ENCODE results near the gene B4GALT2.

GRCh38 chr1:43945674-43946235, 33.3 kb upstream of the B4GALT2 start:
- TF ChIP-seq EP300 (IDR thresholded peaks at IDR 0.05; ENCODE audit: borderline replicate concordance in 1 of 2, low read depth in 2 of 2, low read length in 2 of 2) (no peak), USF2 (IDR thresholded peaks at IDR 0.05; ENCODE audit: low read length) (no peak), RXRA (IDR thresholded peaks at IDR 0.05; ENCODE audit: insufficient read depth, low read depth, low read length) (no peak), CTCF (IDR thresholded peaks at IDR 0.05; ENCODE audit: control extremely low read depth in 1 of 3, insufficient read depth in 1 of 3, low read depth in 1 of 3, low read length in 3 of 3) (no peak), POLR2A (IDR thresholded peaks at IDR 0.05; ENCODE audit: control extremely low read depth in 1 of 2, low read depth in 2 of 2, low read length in 2 of 2) (no peak; a peak in 1 of 3 replicates), RAD21 (IDR thresholded peaks at IDR 0.05 in 1 of 2, conservative IDR thresholded peaks at IDR 0.05 in 1 of 2; ENCODE audit: low read depth in 2 of 2, low read length in 2 of 2) (no peak), POLR2AphosphoS5 (IDR thresholded peaks at IDR 0.05; ENCODE audit: low read depth, low read length) (no peak), NRF1 (IDR thresholded peaks at IDR 0.05; ENCODE audit: low read depth, low read length) (no peak), HDAC6 (IDR thresholded peaks at IDR 0.05; ENCODE audit: low read depth, low read length) (no peak), MAX (IDR thresholded peaks at IDR 0.05) (no peak), ASH2L (IDR thresholded peaks at IDR 0.05; ENCODE audit: low read length) (no peak), SRF (IDR thresholded peaks at IDR 0.05; ENCODE audit: low read depth, low read length) (no peak), YY1 (IDR thresholded peaks at IDR 0.05; ENCODE audit: low read depth, low read length) (no peak)

All from H1 (cell line).